Motor neuron (in vitro differentiated cells): ENCODE measurements around the gene PRSS36. TPM values are rescaled to one million over a fixed set of nuclear protein-coding genes. Genes with fewer than 3 reads are reported as not detected.
"Not testable (repeated sequence)": the region's sequence is repeated elsewhere in the genome, so short reads cannot be mapped to it uniquely, and the experiment has no call there.

Experiments
- ATAC-seq, 8 experiments: fragments of 200-7000 bp; cut with Tn5 transposase; replicated peaks in 6 of 8; 2 replicates each; pipeline ENCODE4 v1.8.0; 2021; ENCODE audit warnings: mild to moderate bottlenecking in 8 of 8, moderate library complexity in 8 of 8
- H3K27ac ChIP-seq, 2 donors: fragments of 250-450 bp; sonication (Bioruptor Pico); 2 replicates each; pipeline ENCODE4 v1.9.0; 2021; ENCODE audit warnings: antibody characterized with exemption in 2 of 2, mild to moderate bottlenecking in 2 of 2, moderate library complexity in 1 of 2
- H3K4me1 ChIP-seq, 2 donors: fragments of 250-450 bp; sonication (Bioruptor Pico); replicated peaks in 1 of 2; 2 replicates each; pipeline ENCODE4 v1.6.1; 2021; ENCODE audit warnings: antibody characterized with exemption in 2 of 2, mild to moderate bottlenecking in 2 of 2, moderate library complexity in 1 of 2
- H3K4me3 ChIP-seq, 5 donors: fragments of 250-450 bp; sonication (Bioruptor Pico); 2 replicates each; pipeline ENCODE4 v1.9.0; 2021; ENCODE audit warnings: antibody characterized with exemption in 5 of 5, mild to moderate bottlenecking in 5 of 5, moderate library complexity in 4 of 5
- WGBS, 10 experiments: fragments of 450-650 bp; shearing (Covaris generic); methylation state at CpG; one replicate each; pipeline ENCODE4 v1.0.0; 2022; 5-methylcytosine and 5-hydroxymethylcytosine counted together
- in situ Hi-C, 9 experiments: fragments of 400-800 bp; cut with MboI; loops; one replicate each; pipeline ENCODE4 v1.15.0; 2021; ENCODE audit warnings: low sequenced_read_pairs in 9 of 9, low pct_unique_long_range_greater_than_20kb in 2 of 9; ENCODE audit not compliant: unreplicated experiment in 9 of 9
- total RNA-seq, 8 experiments: library from RNA; unstranded; fragments of 300-600 nt; gene quantifications; 2 replicates each; pipeline versions ENCODE4 v1.2.3 to v1.2.4, GENCODE V29; 2022

Gene PRSS36
- total RNA-seq, 8 experiments from 2014 or later: 0.36 to 3.8 (median 0.82) TPM

GRCh38 chr16:31107465-31107867, 42.4 kb downstream of the PRSS36 start:
- ATAC-seq: peak in 1 of 8 experiments; percentile 29
- WGBS, 10 experiments: 55 to 100% (median 80%) methylated on average over 1 to 5 of the region's 6 CpGs; no CpG with 5 or more reads in 3 of the 10 experiments
- H3K27ac ChIP-seq: no peak overlapping the region
- H3K4me3 ChIP-seq: peak overlapping the region in 1 of 5 donors; percentile 98
- H3K4me1 ChIP-seq: peaks cover 6 to 10% of the 10 kb centered on the region in 2 donors
- in situ Hi-C loops: no loop called here

GRCh38 chr16:31106509-31107464, 43.1 kb downstream of the PRSS36 start:
- peaks cover 6 to 10% of the 10 kb centered on the region in 2 donors for H3K4me1 ChIP-seq
- in situ Hi-C loops: no loop called here
- WGBS, 10 experiments: 67 to 100% (median 90%) methylated on average over 1 to 15 of the region's 28 CpGs
- no peak for ATAC-seq
- no peak overlapping the region for H3K4me3 ChIP-seq
- no peak overlapping the region for H3K27ac ChIP-seq

- in situ Hi-C loops: no loop called here
- H3K4me1 ChIP-seq: peaks cover 6 to 10% of the 10 kb centered on the region in 2 donors
- H3K27ac ChIP-seq: no peak overlapping the region
- whole genome bisulfite sequencing, 10 experiments: 0 to 80% (median 11%) methylated on average over 1 to 24 of the region's 33 CpGs; no CpG with 5 or more reads in 5 of the 10 experiments
- peak in 3 of 8 experiments; percentile 44 to 69 (median 57) for ATAC-seq
- no peak overlapping the region for H3K4me3 ChIP-seq
These were observed 44.1 kb downstream of the PRSS36 start for GRCh38 chr16:31105677-31106213.

GRCh38 chr16:31100876-31101641, 48.8 kb downstream of the PRSS36 start:
- in situ Hi-C loops, H3K4me1 ChIP-seq, H3K4me3 ChIP-seq, H3K27ac ChIP-seq, ATAC-seq: not testable (repeated sequence)
- WGBS, 10 experiments: 40 to 100% (median 60%) methylated on average over 1 to 7 of the region's 13 CpGs; no CpG with 5 or more reads in 4 of the 10 experiments

- Histone ChIP-seq H3K4me3 (no peak overlapping the region), H3K27ac (no peak overlapping the region), H3K4me1 (no peaks in the 10 kb centered on the region)
- 0 to 83% (median 45%) methylated on average over 1 to 4 of the region's 4 CpGs for WGBS, 10 experiments
- no peak for ATAC-seq
- in situ Hi-C loops: no loop called here
These were observed 49.8 kb downstream of the PRSS36 start for GRCh38 chr16:31099860-31100638.

GRCh38 chr16:31094424-31095120, 55.3 kb downstream of the PRSS36 start, which contains the start of gene VKORC1:
Gene VKORC1, minus strand, starts transcription at chr16:31094797. Its CDS starts 68 bp downstream, at chr16:31094729.
- Histone ChIP-seq H3K4me3 (peak within 1 kb of the TSS; percentile 60 to 70 (median 65)), H3K27ac (peak within 1 kb of the TSS; percentile 77 to 81), H3K4me1 (peaks cover 5% of the 10 kb centered on the region in 2 donors)
- ATAC-seq: peak; percentile 88 to 97 (median 92)
- in situ Hi-C loops: no loop called here
- WGBS, 10 experiments: 0% methylated on average over 3 to 29 of the region's 69 CpGs; no CpG with 5 or more reads in 5 of the 10 experiments

GRCh38 chr16:31094088-31094423, 55.8 kb downstream of the PRSS36 start:
- 0% methylated on average over 1 to 14 of the region's 20 CpGs; no CpG with 5 or more reads in 3 of the 10 experiments for WGBS, 10 experiments
- in situ Hi-C loops: no loop called here
- peak overlapping the region; percentile 77 to 81 for H3K27ac ChIP-seq
- peaks cover 5% of the 10 kb centered on the region in 2 donors for H3K4me1 ChIP-seq
- peak; percentile 5 to 30 (median 16) for ATAC-seq
- H3K4me3 ChIP-seq: peak overlapping the region; percentile 60 to 70 (median 65)

GRCh38 chr16:31093132-31093703, 56.6 kb downstream of the PRSS36 start:
- ATAC-seq: peak in 6 of 8 experiments; percentile 3 to 60 (median 54)
- Histone ChIP-seq H3K27ac (peak overlapping the region; percentile 27 to 81), H3K4me3 (peak overlapping the region; percentile 60 to 70 (median 65)), H3K4me1 (peaks cover 5% of the 10 kb centered on the region in 2 donors)
- WGBS, 10 experiments: 0 to 40% (median 10%) methylated on average over 1 to 9 of the region's 17 CpGs; no CpG with 5 or more reads in 3 of the 10 experiments
- in situ Hi-C loops: no loop called here

GRCh38 chr16:31092330-31092729, 57.5 kb downstream of the PRSS36 start:
- no peak overlapping the region for H3K27ac ChIP-seq
- peak in 1 of 8 experiments; percentile 17 for ATAC-seq
- in situ Hi-C loops: no loop called here

GRCh38 chr16:31090540-31090939, 59.3 kb downstream of the PRSS36 start:
- Histone ChIP-seq H3K4me3 (no peak overlapping the region), H3K4me1 (peaks cover 5% of the 10 kb centered on the region in 2 donors), H3K27ac (no peak overlapping the region)
- 17 to 100% (median 80%) methylated on average over 1 of the region's 2 CpGs; no CpG with 5 or more reads in 6 of the 10 experiments for WGBS, 10 experiments
- ATAC-seq: peak in 1 of 8 experiments; percentile 3
- in situ Hi-C loops: no loop called here

More at GRCh38 chr16:31092330-31092729, 57.5 kb downstream of the PRSS36 start:
- peaks cover 5% of the 10 kb centered on the region in 2 donors for H3K4me1 ChIP-seq
- 11 to 85% (median 72%) methylated on average over 1 to 4 of the region's 5 CpGs; no CpG with 5 or more reads in 6 of the 10 experiments for WGBS, 10 experiments
- peak overlapping the region in 1 of 5 donors; percentile 70 for H3K4me3 ChIP-seq

- Histone ChIP-seq H3K27ac (no peak overlapping the region), H3K4me1 (peaks cover 5% of the 10 kb centered on the region in 2 donors), H3K4me3 (no peak overlapping the region)
- in situ Hi-C loops: no loop called here
- 95% methylated on average over 7 of the region's 8 CpGs; no CpG with 5 or more reads in 9 of the 10 experiments for WGBS, 10 experiments
- no peak for ATAC-seq
These were observed 60.7 kb downstream of the PRSS36 start for GRCh38 chr16:31089199-31089598.
